ENCODE results near the gene VSTM2L. TPM values are rescaled to one million over a fixed set of nuclear protein-coding genes. Genes with fewer than 3 reads are reported as not detected.

VSTM2L gene
- total and polyA plus RNA-seq, 2 of the 4 experiments (the other 2 are of a cell fraction): 0.18 to 0.19 TPM

- POLR2A ChIA-PET (ENCODE audit: unreplicated experiment): no interaction called here
Observed at GRCh38 chr20:37903317-37904007, 535 bp downstream of the VSTM2L start.

More at GRCh38 chr20:37903317-37904007, 535 bp downstream of the VSTM2L start:
- Histone ChIP-seq H3K4ac (ENCODE audit: low read depth, low read length) (no peak overlapping the region), H3K79me1 (ENCODE audit: low read depth in 1 of 2, low read length in 2 of 2) (no peaks in the 10 kb centered on the region), H3K9ac (ENCODE audit: low read depth, low read length) (no peak overlapping the region), H3K36me3 (ENCODE audit: control insufficient read depth, insufficient read depth, low read length) (no peaks in the 10 kb centered on the region), H3K18ac (ENCODE audit: low read depth, low read length) (no peak overlapping the region), H3K23ac (ENCODE audit: low read depth, low read length) (no peak overlapping the region), H2BK120ac (ENCODE audit: low read depth, low read length) (no peak overlapping the region), H3K4me1 (ENCODE audit: control insufficient read depth, insufficient read depth, low read length) (peaks cover 5% of the 10 kb centered on the region; the same call in 1 of the 2 replicates), H2BK5ac (ENCODE audit: low read depth, low read length, poor library complexity, severe bottlenecking) (no peak overlapping the region), H3K4me3 (ENCODE audit: insufficient read depth, low read depth, low read length) (peak overlapping the region; percentile 5; the same call in 1 of the 2 replicates), H3K27ac (ENCODE audit: insufficient read depth, low read length) (no peak overlapping the region), H4K20me1 (ENCODE audit: insufficient read depth, low read length) (peaks cover 14% of the 10 kb centered on the region), H2BK15ac (ENCODE audit: low read depth, low read length) (no peak overlapping the region), H2BK20ac (ENCODE audit: low read depth, low read length) (no peak overlapping the region), H4K5ac (ENCODE audit: low read depth, low read length) (no peak overlapping the region), H2AK9ac (replicated peaks; ENCODE audit: low read depth, low read length, poor library complexity) (peak overlapping the region; percentile 11), H3K9me3 (ENCODE audit: control insufficient read depth, insufficient read depth, low read length) (no peaks in the 10 kb centered on the region), H4K8ac (ENCODE audit: low read depth in 2 of 2, low read length in 2 of 2) (no peak overlapping the region), H4K91ac (ENCODE audit: insufficient read depth, low read depth, low read length) (no peak overlapping the region), H3K56ac (ENCODE audit: extremely low read depth, insufficient read depth, low read length) (no peak overlapping the region), H3K27me3 (ENCODE audit: control insufficient read depth, insufficient read depth, low read length) (peaks cover 70% of the 10 kb centered on the region), H3K14ac (replicated peaks; ENCODE audit: low read depth, low read length) (no peak overlapping the region), H3K9me1 (ENCODE audit: insufficient read depth, low read length) (0 out of 2 replicates have a peak, but pooled peaks cover 2% of the 10 kb centered on the region), H2AFZ (replicated peaks; ENCODE audit: low read length, poor library complexity) (peak overlapping the region; percentile 79), H3K4me2 (ENCODE audit: low read depth, low read length) (peak overlapping the region; percentile 13; the same call in 1 of the 2 replicates), H2AK5ac (ENCODE audit: low read depth, low read length) (no peak overlapping the region)
- WGBS, 2 experiments (ENCODE audit: extremely low coverage in 2 of 2, insufficient read length in 1 of 2): 33% methylated on average over 20 of the region's 67 CpGs; no CpG with 5 or more reads in 1 of the 2 experiments
- no TSS peak for BruUV-seq (replicated peaks)
- intact Hi-C loops (cut with micrococcal nuclease) (loop anchor here (2.0 to 10.0 kb wide), 4 partner anchors 89 to 421 kb away; no protein-coding TSS in a partner anchor), in situ Hi-C loops (cut with MboI; ENCODE audit: low sequenced_read_pairs) (no loop called here), dilution Hi-C loops (cut with HindIII; ENCODE audit: low sequenced_read_pairs, unreplicated experiment) (no loop called here)
- ATAC-seq (ENCODE audit: low read depth): peak; percentile 7; the same call in 1 of the 2 replicates
- CTCF ChIA-PET: no interaction called here
- no peak for DNase-seq
- TF ChIP-seq ELK1 (IDR thresholded peaks at IDR 0.05; ENCODE audit: borderline replicate concordance, low read depth, low read length): no peak
- peak; percentile 11; the same call in 1 of the 2 replicates for TF ChIP-seq CTCF (conservative IDR thresholded peaks at IDR 0.05; ENCODE audit: low read depth, low read length)
- TF ChIP-seq USF2 (IDR thresholded peaks at IDR 0.05; ENCODE audit: low read depth, low read length): no peak
- no peak for TF ChIP-seq RAD21 (IDR thresholded peaks at IDR 0.05; ENCODE audit: low read length)
- no peak for TF ChIP-seq MXI1 (IDR thresholded peaks at IDR 0.05; ENCODE audit: borderline replicate concordance, low read depth, low read length)
